ENCODE data around the gene PIP4P1. TPM values are rescaled to one million over a fixed set of nuclear protein-coding genes. Genes with fewer than 3 reads are reported as not detected.
"Not testable (repeated sequence)": the region's sequence is repeated elsewhere in the genome, so short reads cannot be mapped to it uniquely, and the experiment has no call there.

PIP4P1 gene
- 26.4 TPM for polyA plus RNA-seq (2013)

DNA sequence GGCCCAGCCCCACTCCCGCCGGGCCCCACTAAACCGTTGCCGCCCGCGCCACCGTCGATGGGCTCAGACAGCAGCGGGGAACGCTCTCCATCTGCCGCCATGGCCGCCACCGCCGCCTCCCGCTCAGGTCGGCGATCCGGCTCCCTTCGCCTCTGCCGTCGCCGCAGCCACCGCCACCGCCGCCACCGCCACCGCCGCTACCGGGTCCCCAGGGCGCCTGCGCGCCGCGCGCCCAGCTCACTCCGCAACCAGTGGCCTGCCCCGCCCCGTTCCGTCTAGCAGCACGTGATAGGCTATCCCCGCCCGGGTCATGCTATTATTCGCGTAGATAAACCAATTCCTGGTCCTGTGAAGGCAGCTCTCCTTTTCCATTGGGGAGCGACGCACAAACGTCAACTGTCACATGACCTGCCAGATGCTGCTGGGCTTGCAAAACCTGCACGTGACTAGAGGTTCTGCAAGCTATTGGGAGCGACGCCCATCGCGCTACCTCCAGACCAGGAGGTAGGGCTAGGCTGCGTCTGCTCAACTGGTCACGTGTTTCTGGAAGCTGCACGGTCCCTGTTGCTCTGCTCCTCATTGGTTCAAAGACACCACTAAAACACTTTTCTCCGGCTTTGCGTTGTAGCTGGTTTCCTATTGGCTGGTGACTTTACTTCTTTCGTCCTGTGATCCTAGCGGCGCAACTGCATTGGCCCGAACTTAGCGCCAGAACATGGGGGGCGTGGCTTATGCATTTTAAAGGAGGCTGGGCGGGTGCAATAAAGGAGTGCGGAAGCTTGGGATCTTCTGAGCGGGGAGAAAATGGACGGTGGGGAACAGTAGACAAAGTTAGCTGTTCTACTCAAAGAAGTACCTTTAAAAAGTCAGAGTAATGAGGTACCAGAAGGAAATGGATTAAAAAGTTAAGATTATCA lies at the start of gene PIP4P1:
Gene PIP4P1 (minus strand): TSS at position 210 of the 917 bp plus-strand sequence. CDS start 109 bp downstream, at position 101.
- under 1% methylated on average over 44 of the region's 67 CpGs for WGBS (ENCODE audit: insufficient coverage)
- peak; percentile 100 for DNase-seq
- POLR2A ChIA-PET, result interaction anchor here (0.6 to 1.6 kb wide), 4 partner anchors 8 to 141 kb away, joined by 3 to 11 read pairs (median 4); partner anchors contain the start of genes PARP2, PNP and TEP1
- Histone ChIP-seq H3K9me3 (ENCODE audit: control extremely low read depth in 1 of 5, control insufficient read depth in 4 of 5, insufficient read depth in 2 of 5, low read depth in 1 of 5, low read length in 4 of 5) (no peaks in the 10 kb centered on the region), H3K36me3 (ENCODE audit: control insufficient read depth in 4 of 4, insufficient read depth in 4 of 4, low read length in 3 of 4) (peaks cover 5 to 35% (median 26%) of the 10 kb centered on the region in 4 experiments), H3K27ac (ENCODE audit: insufficient read depth in 1 of 2, low read depth in 1 of 2, low read length in 2 of 2, poor library complexity in 1 of 2, severe bottlenecking in 2 of 2) (peak within 1 kb of the TSS; percentile 64 to 87), H3K4me1 (ENCODE audit: control extremely low read depth in 1 of 4, control insufficient read depth in 4 of 4, insufficient read depth in 4 of 4, low read length in 3 of 4) (peaks cover 8 to 57% (median 26%) of the 10 kb centered on the region in 4 experiments), H3K4me3 (ENCODE audit: control insufficient read depth in 1 of 7, extremely low read depth in 1 of 7, insufficient read depth in 4 of 7, low read depth in 2 of 7, low read length in 6 of 7) (peak within 1 kb of the TSS; percentile 71 to 91 (median 80)), H3K27me3 (replicated peaks in 2 of 5; ENCODE audit: control insufficient read depth in 4 of 5, insufficient read depth in 5 of 5, low read length in 4 of 5) (no peaks in the 10 kb centered on the region)
- CTCF ChIA-PET, result interaction anchor here (0.8 to 3.4 kb wide), 6 partner anchors 8 to 69 kb away, joined by 3 to 18 read pairs (median 3); partner anchors contain the start of gene PNP

DNA sequence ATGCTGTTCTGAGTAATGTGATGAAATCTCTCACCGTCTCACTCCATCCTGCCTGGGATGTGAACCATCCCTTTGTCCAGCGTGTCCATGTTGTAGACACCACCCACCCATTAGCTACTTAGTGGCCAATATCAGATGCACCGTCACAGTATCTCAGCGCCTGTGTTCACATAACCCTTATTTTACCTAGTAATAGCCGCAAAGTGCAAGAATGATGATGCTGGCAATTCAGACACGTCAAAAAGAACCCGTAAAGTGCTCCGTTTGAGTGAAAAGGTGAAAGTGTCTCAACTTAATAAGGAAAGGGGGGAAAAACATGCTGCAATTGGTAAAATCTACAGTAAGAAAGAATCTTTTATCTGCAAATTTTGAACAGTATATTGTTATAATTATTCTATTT lies 47.1 kb upstream of the PIP4P1 start:
- POLR2A ChIA-PET, result no interaction called here
- no peak overlapping the region for H3K4me3 ChIP-seq (ENCODE audit: control insufficient read depth in 1 of 7, extremely low read depth in 1 of 7, insufficient read depth in 4 of 7, low read depth in 2 of 7, low read length in 6 of 7)
- no peak overlapping the region for H3K27ac ChIP-seq (ENCODE audit: insufficient read depth in 1 of 2, low read depth in 1 of 2, low read length in 2 of 2, poor library complexity in 1 of 2, severe bottlenecking in 2 of 2)
- peaks cover 0 to 3% (median 0%) of the 10 kb centered on the region in 4 experiments for H3K4me1 ChIP-seq (ENCODE audit: control extremely low read depth in 1 of 4, control insufficient read depth in 4 of 4, insufficient read depth in 4 of 4, low read length in 3 of 4)
- no peaks in the 10 kb centered on the region for H3K9me3 ChIP-seq (ENCODE audit: control extremely low read depth in 1 of 5, control insufficient read depth in 4 of 5, insufficient read depth in 2 of 5, low read depth in 1 of 5, low read length in 4 of 5)
- H3K27me3 ChIP-seq (replicated peaks in 2 of 5; ENCODE audit: control insufficient read depth in 4 of 5, insufficient read depth in 5 of 5, low read length in 4 of 5), result peaks cover 0 to 2% (median 0%) of the 10 kb centered on the region in 5 experiments
- WGBS (ENCODE audit: insufficient coverage), result 100% methylated on average over 3 of the region's 8 CpGs
- CTCF ChIA-PET, result no interaction called here
- H3K36me3 ChIP-seq (ENCODE audit: control insufficient read depth in 4 of 4, insufficient read depth in 4 of 4, low read length in 3 of 4), result no peaks in the 10 kb centered on the region
- no peak for DNase-seq

DNA sequence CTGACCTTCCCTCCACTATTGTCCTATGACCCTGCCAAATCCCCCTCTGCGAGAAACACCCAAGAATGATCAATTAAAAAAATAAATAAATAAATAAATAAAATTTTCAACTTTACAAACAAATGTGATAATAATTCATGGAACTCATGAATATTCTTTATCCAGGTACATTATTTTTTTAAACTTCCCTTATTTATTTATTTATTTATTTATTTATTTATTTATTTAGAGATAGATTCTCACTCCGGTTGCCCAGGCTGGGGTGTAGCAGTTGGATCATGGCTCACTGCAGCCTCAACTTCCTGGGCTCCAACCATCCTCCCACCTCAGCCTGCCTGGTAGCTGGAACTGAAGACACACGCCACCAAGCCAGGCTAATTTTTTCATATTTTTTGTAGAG lies 46.3 kb upstream of the PIP4P1 start:
- not testable (repeated sequence) for H3K27ac ChIP-seq (ENCODE audit: insufficient read depth in 1 of 2, low read depth in 1 of 2, low read length in 2 of 2, poor library complexity in 1 of 2, severe bottlenecking in 2 of 2); H3K36me3 ChIP-seq (ENCODE audit: control insufficient read depth in 4 of 4, insufficient read depth in 4 of 4, low read length in 3 of 4)

DNA sequence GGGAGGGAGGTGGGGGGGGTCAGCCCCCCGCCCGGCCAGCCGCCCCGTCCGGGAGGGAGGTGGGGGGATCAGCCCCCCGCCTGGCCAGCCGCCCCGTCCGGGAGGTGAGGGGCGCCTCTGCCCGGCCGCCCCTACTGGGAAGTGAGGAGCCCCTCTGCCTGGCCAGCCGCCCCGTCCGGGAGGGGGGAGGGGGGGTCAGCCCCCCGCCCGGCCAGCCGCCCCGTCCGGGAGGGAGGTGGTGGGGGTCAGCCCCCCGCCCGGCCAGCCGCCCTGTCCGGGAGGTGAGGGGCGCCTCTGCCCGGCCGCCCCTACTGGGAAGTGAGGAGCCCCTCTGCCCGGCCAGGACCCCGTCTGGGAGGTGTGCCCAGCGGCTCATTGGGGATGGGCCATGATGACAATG lies 45.5 kb upstream of the PIP4P1 start:
- DNase-seq; CTCF ChIA-PET; H3K9me3 ChIP-seq (ENCODE audit: control extremely low read depth in 1 of 5, control insufficient read depth in 4 of 5, insufficient read depth in 2 of 5, low read depth in 1 of 5, low read length in 4 of 5); H3K4me1 ChIP-seq (ENCODE audit: control extremely low read depth in 1 of 4, control insufficient read depth in 4 of 4, insufficient read depth in 4 of 4, low read length in 3 of 4); H3K27ac ChIP-seq (ENCODE audit: insufficient read depth in 1 of 2, low read depth in 1 of 2, low read length in 2 of 2, poor library complexity in 1 of 2, severe bottlenecking in 2 of 2); H3K27me3 ChIP-seq (replicated peaks in 2 of 5; ENCODE audit: control insufficient read depth in 4 of 5, insufficient read depth in 5 of 5, low read length in 4 of 5); H3K36me3 ChIP-seq (ENCODE audit: control insufficient read depth in 4 of 4, insufficient read depth in 4 of 4, low read length in 3 of 4); POLR2A ChIA-PET; H3K4me3 ChIP-seq (ENCODE audit: control insufficient read depth in 1 of 7, extremely low read depth in 1 of 7, insufficient read depth in 4 of 7, low read depth in 2 of 7, low read length in 6 of 7): not testable (repeated sequence)
- no CpG with 5 or more reads among the region's 30 CpGs for WGBS (ENCODE audit: insufficient coverage)

More for the DNA sequence above, 46.3 kb upstream of the PIP4P1 start:
- H3K9me3 ChIP-seq (ENCODE audit: control extremely low read depth in 1 of 5, control insufficient read depth in 4 of 5, insufficient read depth in 2 of 5, low read depth in 1 of 5, low read length in 4 of 5); DNase-seq; CTCF ChIA-PET; POLR2A ChIA-PET; H3K27me3 ChIP-seq (replicated peaks in 2 of 5; ENCODE audit: control insufficient read depth in 4 of 5, insufficient read depth in 5 of 5, low read length in 4 of 5); H3K4me1 ChIP-seq (ENCODE audit: control extremely low read depth in 1 of 4, control insufficient read depth in 4 of 4, insufficient read depth in 4 of 4, low read length in 3 of 4); H3K4me3 ChIP-seq (ENCODE audit: control insufficient read depth in 1 of 7, extremely low read depth in 1 of 7, insufficient read depth in 4 of 7, low read depth in 2 of 7, low read length in 6 of 7): not testable (repeated sequence)
- WGBS (ENCODE audit: insufficient coverage), result 100% methylated on average over 1 of the region's 3 CpGs

DNA sequence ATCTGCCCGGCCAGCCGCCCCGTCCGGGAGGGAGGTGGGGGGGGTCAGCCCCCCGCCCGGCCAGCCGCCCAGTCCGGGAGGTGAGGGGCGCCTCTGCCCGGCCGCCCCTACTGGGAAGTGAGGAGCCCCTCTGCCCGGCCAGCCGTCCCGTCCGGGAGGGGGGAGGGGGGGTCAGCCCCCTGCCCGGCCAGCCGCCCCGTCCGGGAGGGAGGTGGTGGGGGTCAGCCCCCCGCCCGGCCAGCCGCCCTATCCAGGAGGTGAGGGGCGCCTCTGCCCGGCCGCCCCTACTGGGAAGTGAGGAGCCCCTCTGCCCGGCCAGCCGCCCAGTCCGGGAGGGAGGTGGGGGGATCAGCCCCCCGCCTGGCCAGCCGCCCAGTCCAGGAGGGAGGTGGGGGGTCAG lies 45.0 kb upstream of the PIP4P1 start:
- H3K36me3 ChIP-seq (ENCODE audit: control insufficient read depth in 4 of 4, insufficient read depth in 4 of 4, low read length in 3 of 4); H3K9me3 ChIP-seq (ENCODE audit: control extremely low read depth in 1 of 5, control insufficient read depth in 4 of 5, insufficient read depth in 2 of 5, low read depth in 1 of 5, low read length in 4 of 5); CTCF ChIA-PET; POLR2A ChIA-PET; H3K4me3 ChIP-seq (ENCODE audit: control insufficient read depth in 1 of 7, extremely low read depth in 1 of 7, insufficient read depth in 4 of 7, low read depth in 2 of 7, low read length in 6 of 7); H3K27ac ChIP-seq (ENCODE audit: insufficient read depth in 1 of 2, low read depth in 1 of 2, low read length in 2 of 2, poor library complexity in 1 of 2, severe bottlenecking in 2 of 2); DNase-seq; H3K4me1 ChIP-seq (ENCODE audit: control extremely low read depth in 1 of 4, control insufficient read depth in 4 of 4, insufficient read depth in 4 of 4, low read length in 3 of 4); H3K27me3 ChIP-seq (replicated peaks in 2 of 5; ENCODE audit: control insufficient read depth in 4 of 5, insufficient read depth in 5 of 5, low read length in 4 of 5): not testable (repeated sequence)
- WGBS (ENCODE audit: insufficient coverage), result no CpG with 5 or more reads among the region's 30 CpGs

DNA sequence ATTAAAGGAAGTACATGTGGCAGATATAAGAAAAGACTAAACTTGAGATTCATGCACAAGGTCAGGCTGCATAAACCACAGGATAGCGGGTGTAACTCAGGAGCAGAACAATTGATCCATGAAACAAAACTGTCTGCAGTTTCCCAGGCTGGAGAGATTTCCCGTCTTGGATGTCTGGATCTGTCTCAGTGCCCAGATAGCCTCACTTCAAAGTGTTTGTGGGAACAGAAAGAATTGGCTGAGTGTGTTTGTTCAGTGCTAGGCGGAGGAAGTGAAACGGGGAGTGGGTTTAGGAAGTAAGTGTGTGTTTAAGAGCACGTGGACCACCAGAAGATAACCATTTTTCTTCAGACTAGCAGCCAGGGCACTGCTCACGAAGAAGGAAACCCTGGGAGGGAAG lies 42.7 kb upstream of the PIP4P1 start:
- H3K36me3 ChIP-seq (ENCODE audit: control insufficient read depth in 4 of 4, insufficient read depth in 4 of 4, low read length in 3 of 4), result no peaks in the 10 kb centered on the region
- no peak overlapping the region for H3K27ac ChIP-seq (ENCODE audit: insufficient read depth in 1 of 2, low read depth in 1 of 2, low read length in 2 of 2, poor library complexity in 1 of 2, severe bottlenecking in 2 of 2)
- 52% methylated on average over 6 of the region's 6 CpGs for WGBS (ENCODE audit: insufficient coverage)
- H3K4me1 ChIP-seq (ENCODE audit: control extremely low read depth in 1 of 4, control insufficient read depth in 4 of 4, insufficient read depth in 4 of 4, low read length in 3 of 4), result peaks cover 0 to 5% (median 2%) of the 10 kb centered on the region in 4 experiments
- no peak for DNase-seq
- no peak overlapping the region for H3K4me3 ChIP-seq (ENCODE audit: control insufficient read depth in 1 of 7, extremely low read depth in 1 of 7, insufficient read depth in 4 of 7, low read depth in 2 of 7, low read length in 6 of 7)
- CTCF ChIA-PET, result no interaction called here
- POLR2A ChIA-PET, result no interaction called here
- no peaks in the 10 kb centered on the region for H3K9me3 ChIP-seq (ENCODE audit: control extremely low read depth in 1 of 5, control insufficient read depth in 4 of 5, insufficient read depth in 2 of 5, low read depth in 1 of 5, low read length in 4 of 5)
- no peaks in the 10 kb centered on the region for H3K27me3 ChIP-seq (replicated peaks in 2 of 5; ENCODE audit: control insufficient read depth in 4 of 5, insufficient read depth in 5 of 5, low read length in 4 of 5)

DNA sequence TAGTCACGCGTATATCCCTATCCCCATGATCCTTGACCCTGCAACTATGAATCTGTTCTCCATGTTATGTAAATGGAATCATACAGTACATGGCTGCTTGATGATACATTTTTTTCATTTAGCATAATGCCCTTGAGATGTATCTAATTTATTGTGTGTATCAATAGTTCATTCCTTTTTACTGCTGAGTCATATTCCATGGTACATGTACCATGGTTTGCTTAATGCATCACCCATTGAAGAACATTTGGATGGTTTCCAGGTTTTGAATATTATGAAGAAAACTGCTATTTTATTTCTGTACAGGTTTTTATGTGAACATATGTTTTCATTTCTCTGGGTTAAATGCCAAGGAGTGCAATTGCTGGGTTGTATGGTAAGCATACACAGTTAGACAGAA lies 40.1 kb upstream of the PIP4P1 start:
- no peaks in the 10 kb centered on the region for H3K36me3 ChIP-seq (ENCODE audit: control insufficient read depth in 4 of 4, insufficient read depth in 4 of 4, low read length in 3 of 4)

More for the DNA sequence above, 40.1 kb upstream of the PIP4P1 start:
- H3K9me3 ChIP-seq (ENCODE audit: control extremely low read depth in 1 of 5, control insufficient read depth in 4 of 5, insufficient read depth in 2 of 5, low read depth in 1 of 5, low read length in 4 of 5), result no peaks in the 10 kb centered on the region
- CTCF ChIA-PET, result no interaction called here
- no peak overlapping the region for H3K27ac ChIP-seq (ENCODE audit: insufficient read depth in 1 of 2, low read depth in 1 of 2, low read length in 2 of 2, poor library complexity in 1 of 2, severe bottlenecking in 2 of 2)
- no peak overlapping the region for H3K4me3 ChIP-seq (ENCODE audit: control insufficient read depth in 1 of 7, extremely low read depth in 1 of 7, insufficient read depth in 4 of 7, low read depth in 2 of 7, low read length in 6 of 7)
- POLR2A ChIA-PET, result no interaction called here
- H3K4me1 ChIP-seq (ENCODE audit: control extremely low read depth in 1 of 4, control insufficient read depth in 4 of 4, insufficient read depth in 4 of 4, low read length in 3 of 4), result peaks cover 0 to 11% (median 4%) of the 10 kb centered on the region in 4 experiments
- no peak for DNase-seq
- no peaks in the 10 kb centered on the region for H3K27me3 ChIP-seq (replicated peaks in 2 of 5; ENCODE audit: control insufficient read depth in 4 of 5, insufficient read depth in 5 of 5, low read length in 4 of 5)
- no CpG with 5 or more reads among the region's 2 CpGs for WGBS (ENCODE audit: insufficient coverage)

Data from common myeloid progenitor, CD34-positive (primary cell).